HepG2 (cell line): ENCODE results near the gene TRAP1. TPM values are rescaled to one million over a fixed set of nuclear protein-coding genes. Genes with fewer than 3 reads are reported as not detected.

Source experiments
- CEBPG ChIP-seq: IDR thresholded peaks from 2 replicates; pipeline ENCODE4 v1.6.1; 2016
- GATA4 ChIP-seq: sonication (generic); IDR thresholded peaks from 2 replicates; pipeline ENCODE4 v1.6.1; 2016; ENCODE audit warnings: antibody characterized with exemption, low read depth, borderline replicate concordance
- HNF4G ChIP-seq, 2 experiments: sonication (generic) in 1 of 2; formaldehyde crosslinking in 1 of 2; IDR thresholded peaks; 2 replicates each; pipeline versions ENCODE4 v1.4.0 to v1.6.1; 2011 to 2020; ENCODE audit warnings: borderline replicate concordance in 2 of 2, low read depth in 2 of 2, mild to moderate bottlenecking in 2 of 2, low read length in 1 of 2, missing genetic modification reagents in 1 of 2, moderate library complexity in 1 of 2
- ISX ChIP-seq: sonication (generic); formaldehyde crosslinking; conservative IDR thresholded peaks from 2 replicates; pipeline ENCODE4 v1.5.0; 2020; ENCODE audit warnings: missing genetic modification reagents
- NFKBIZ ChIP-seq: IDR thresholded peaks from 2 replicates; pipeline ENCODE4 v1.6.1; 2018; ENCODE audit warnings: missing genetic modification reagents, missing compliant biosample characterization
- NPAS2 ChIP-seq: sonication (generic); formaldehyde crosslinking; IDR thresholded peaks from 2 replicates; pipeline ENCODE4 v1.8.0; 2022; ENCODE audit warnings: mild to moderate bottlenecking, missing genetic modification reagents, borderline replicate concordance
- ZNF772 ChIP-seq: sonication (generic); formaldehyde crosslinking; IDR thresholded peaks from 2 replicates; pipeline ENCODE4 v1.5.0; 2020; ENCODE audit warnings: mild to moderate bottlenecking, missing genetic modification reagents
- polyA plus RNA-seq, 8 experiments: library from polyadenylated mRNA; depleted of rRNA in 3 of 8; stranded (reverse) in 7 of 8; unstranded in 1 of 8; fragments of >200 nt; fragmentation: Illumina TruSeq in 4 of 8; extraction: Trizol in 4 of 8; gene quantifications; 2 replicates each; pipeline versions ENCODE4 v1.2.1 to v1.2.3, GENCODE V29; 2011 to 2016; ENCODE audit warnings: low read depth in 4 of 8, missing spikeins in 1 of 8, mixed read lengths in 1 of 8; ENCODE audit not compliant: insufficient read depth in 1 of 8
- total RNA-seq, 5 experiments: library from RNA; depleted of rRNA; stranded (reverse); fragments of >200 nt; fragmentation: Illumina TruSeq; extraction: Trizol; gene quantifications; 2 replicates each; pipeline ENCODE4 v1.2.3, GENCODE V29; 2016; ENCODE audit warnings: low read depth in 1 of 5
- TF ChIP-seq, protein P1 (sequence below): sonication (generic); formaldehyde crosslinking; IDR thresholded peaks from 2 replicates; pipeline ENCODE4 v1.4.0; 2020; ENCODE audit warnings: mild to moderate bottlenecking, missing genetic modification reagents
- TF ChIP-seq, protein P2 (sequence below): sonication (generic); formaldehyde crosslinking; IDR thresholded peaks from 2 replicates; pipeline ENCODE4 v1.5.0; 2020; ENCODE audit warnings: mild to moderate bottlenecking, missing genetic modification reagents, borderline replicate concordance
- TF ChIP-seq, protein P3 (sequence below): IDR thresholded peaks from 2 replicates; pipeline ENCODE4 v1.6.1; 2012; ENCODE audit warnings: low read depth, low read length, improper control_type of control experiment
- TF ChIP-seq, protein P4 (sequence below): IDR thresholded peaks from 2 replicates; pipeline ENCODE4 v1.6.1; 2012; ENCODE audit warnings: inconsistent platforms

Gene TRAP1
- total and polyA plus RNA-seq, 2 of the 13 experiments (the other 11 are each of a cell fraction or from before 2014, with no cell fraction given): 127 to 240 TPM

DNA sequence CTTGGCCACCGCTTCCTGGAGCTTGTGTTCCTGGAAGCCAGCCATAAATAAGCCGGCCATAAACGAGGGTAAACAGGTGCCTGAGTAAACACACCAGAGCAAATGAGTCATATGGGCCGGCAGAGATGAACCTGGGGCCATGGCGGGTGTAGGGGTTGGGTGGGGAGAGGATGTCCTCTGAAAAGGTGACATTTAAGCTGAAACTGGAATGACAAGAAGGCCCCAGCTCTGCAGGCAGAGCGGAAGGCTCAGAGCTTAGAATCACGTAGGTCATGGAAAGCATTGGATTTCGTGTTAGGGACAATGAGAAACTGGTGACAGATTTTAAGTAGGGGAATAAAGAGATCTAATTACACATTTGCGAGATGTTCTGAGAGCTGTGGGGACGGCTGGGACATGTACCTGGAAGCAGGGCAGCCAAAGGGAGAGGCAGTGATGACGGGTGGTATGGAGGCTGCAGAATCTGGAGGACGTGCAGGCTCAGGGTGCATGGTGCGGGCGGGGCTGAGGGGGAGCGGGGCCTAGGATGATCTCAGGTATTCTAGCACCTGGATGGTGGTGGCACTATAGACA, 70.9 kb downstream of the TRAP1 start (continued):
- TF ChIP-seq, protein P1, sequence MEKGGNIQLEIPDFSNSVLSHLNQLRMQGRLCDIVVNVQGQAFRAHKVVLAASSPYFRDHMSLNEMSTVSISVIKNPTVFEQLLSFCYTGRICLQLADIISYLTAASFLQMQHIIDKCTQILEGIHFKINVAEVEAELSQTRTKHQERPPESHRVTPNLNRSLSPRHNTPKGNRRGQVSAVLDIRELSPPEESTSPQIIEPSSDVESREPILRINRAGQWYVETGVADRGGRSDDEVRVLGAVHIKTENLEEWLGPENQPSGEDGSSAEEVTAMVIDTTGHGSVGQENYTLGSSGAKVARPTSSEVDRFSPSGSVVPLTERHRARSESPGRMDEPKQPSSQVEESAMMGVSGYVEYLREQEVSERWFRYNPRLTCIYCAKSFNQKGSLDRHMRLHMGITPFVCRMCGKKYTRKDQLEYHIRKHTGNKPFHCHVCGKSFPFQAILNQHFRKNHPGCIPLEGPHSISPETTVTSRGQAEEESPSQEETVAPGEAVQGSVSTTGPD (CRISPR knock-in tag): 0 out of 2 replicates have a peak, but pooled peaks have one; percentile 43
- TF ChIP-seq, protein P2, sequence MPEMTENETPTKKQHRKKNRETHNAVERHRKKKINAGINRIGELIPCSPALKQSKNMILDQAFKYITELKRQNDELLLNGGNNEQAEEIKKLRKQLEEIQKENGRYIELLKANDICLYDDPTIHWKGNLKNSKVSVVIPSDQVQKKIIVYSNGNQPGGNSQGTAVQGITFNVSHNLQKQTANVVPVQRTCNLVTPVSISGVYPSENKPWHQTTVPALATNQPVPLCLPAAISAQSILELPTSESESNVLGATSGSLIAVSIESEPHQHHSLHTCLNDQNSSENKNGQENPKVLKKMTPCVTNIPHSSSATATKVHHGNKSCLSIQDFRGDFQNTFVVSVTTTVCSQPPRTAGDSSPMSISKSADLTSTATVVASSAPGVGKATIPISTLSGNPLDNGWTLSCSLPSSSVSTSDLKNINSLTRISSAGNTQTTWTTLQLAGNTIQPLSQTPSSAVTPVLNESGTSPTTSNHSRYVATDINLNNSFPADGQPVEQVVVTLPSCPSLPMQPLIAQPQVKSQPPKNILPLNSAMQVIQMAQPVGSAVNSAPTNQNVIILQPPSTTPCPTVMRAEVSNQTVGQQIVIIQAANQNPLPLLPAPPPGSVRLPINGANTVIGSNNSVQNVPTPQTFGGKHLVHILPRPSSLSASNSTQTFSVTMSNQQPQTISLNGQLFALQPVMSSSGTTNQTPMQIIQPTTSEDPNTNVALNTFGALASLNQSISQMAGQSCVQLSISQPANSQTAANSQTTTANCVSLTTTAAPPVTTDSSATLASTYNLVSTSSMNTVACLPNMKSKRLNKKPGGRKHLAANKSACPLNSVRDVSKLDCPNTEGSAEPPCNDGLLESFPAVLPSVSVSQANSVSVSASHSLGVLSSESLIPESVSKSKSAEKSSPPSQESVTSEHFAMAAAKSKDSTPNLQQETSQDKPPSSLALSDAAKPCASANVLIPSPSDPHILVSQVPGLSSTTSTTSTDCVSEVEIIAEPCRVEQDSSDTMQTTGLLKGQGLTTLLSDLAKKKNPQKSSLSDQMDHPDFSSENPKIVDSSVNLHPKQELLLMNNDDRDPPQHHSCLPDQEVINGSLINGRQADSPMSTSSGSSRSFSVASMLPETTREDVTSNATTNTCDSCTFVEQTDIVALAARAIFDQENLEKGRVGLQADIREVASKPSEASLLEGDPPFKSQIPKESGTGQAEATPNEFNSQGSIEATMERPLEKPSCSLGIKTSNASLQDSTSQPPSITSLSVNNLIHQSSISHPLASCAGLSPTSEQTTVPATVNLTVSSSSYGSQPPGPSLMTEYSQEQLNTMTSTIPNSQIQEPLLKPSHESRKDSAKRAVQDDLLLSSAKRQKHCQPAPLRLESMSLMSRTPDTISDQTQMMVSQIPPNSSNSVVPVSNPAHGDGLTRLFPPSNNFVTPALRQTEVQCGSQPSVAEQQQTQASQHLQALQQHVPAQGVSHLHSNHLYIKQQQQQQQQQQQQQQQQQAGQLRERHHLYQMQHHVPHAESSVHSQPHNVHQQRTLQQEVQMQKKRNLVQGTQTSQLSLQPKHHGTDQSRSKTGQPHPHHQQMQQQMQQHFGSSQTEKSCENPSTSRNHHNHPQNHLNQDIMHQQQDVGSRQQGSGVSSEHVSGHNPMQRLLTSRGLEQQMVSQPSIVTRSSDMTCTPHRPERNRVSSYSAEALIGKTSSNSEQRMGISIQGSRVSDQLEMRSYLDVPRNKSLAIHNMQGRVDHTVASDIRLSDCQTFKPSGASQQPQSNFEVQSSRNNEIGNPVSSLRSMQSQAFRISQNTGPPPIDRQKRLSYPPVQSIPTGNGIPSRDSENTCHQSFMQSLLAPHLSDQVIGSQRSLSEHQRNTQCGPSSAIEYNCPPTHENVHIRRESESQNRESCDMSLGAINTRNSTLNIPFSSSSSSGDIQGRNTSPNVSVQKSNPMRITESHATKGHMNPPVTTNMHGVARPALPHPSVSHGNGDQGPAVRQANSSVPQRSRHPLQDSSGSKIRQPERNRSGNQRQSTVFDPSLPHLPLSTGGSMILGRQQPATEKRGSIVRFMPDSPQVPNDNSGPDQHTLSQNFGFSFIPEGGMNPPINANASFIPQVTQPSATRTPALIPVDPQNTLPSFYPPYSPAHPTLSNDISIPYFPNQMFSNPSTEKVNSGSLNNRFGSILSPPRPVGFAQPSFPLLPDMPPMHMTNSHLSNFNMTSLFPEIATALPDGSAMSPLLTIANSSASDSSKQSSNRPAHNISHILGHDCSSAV (CRISPR knock-in tag): no peak
- TF ChIP-seq, protein P3, sequence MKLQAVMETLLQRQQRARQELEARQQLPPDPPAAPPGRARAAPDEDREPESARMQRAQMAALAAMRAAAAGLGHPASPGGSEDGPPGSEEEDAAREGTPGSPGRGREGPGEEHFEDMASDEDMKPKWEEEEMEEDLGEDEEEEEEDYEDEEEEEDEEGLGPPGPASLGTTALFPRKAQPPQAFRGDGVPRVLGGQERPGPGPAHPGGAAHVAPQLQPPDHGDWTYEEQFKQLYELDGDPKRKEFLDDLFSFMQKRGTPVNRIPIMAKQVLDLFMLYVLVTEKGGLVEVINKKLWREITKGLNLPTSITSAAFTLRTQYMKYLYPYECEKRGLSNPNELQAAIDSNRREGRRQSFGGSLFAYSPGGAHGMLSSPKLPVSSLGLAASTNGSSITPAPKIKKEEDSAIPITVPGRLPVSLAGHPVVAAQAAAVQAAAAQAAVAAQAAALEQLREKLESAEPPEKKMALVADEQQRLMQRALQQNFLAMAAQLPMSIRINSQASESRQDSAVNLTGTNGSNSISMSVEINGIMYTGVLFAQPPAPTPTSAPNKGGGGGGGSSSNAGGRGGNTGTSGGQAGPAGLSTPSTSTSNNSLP: no peak
- TF ChIP-seq GATA4 (no peak), HNF4G (IDR thresholded peaks at IDR 0.05; ENCODE audit: borderline replicate concordance, low read depth, low read length) (no peak), HNF4G (CRISPR knock-in tag; IDR thresholded peaks at IDR 0.05; ENCODE audit: borderline replicate concordance, low read depth) (no peak), ISX (CRISPR knock-in tag) (no peak), CEBPG (no peak), NFKBIZ (no peak), NPAS2 (CRISPR knock-in tag) (no peak), ZNF772 (CRISPR knock-in tag) (peak; percentile 34; the same call in 1 of the 2 replicates)
- TF ChIP-seq, protein P4, sequence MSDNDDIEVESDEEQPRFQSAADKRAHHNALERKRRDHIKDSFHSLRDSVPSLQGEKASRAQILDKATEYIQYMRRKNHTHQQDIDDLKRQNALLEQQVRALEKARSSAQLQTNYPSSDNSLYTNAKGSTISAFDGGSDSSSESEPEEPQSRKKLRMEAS: peak; percentile 26; the same call in 1 of the 2 replicates
